GM20431 (cell line): ENCODE results near the gene RBM45.

Experiments
- in situ Hi-C: fragments of 300-500 bp; cut with MseI, MboI; formaldehyde crosslinking; loops from one replicate; pipeline ENCODE4 v1.15.0; 2020; ENCODE audit warnings: low sequenced_read_pairs; ENCODE audit not compliant: unreplicated experiment

The RBM45 gene

GRCh38 chr2:178101321-178102079, 10.7 kb upstream of the RBM45 start:
- in situ Hi-C loops = no loop called here

GRCh38 chr2:178105566-178105965, 6.7 kb upstream of the RBM45 start:
- in situ Hi-C loops = no loop called here

GRCh38 chr2:178106053-178106452, 6.2 kb upstream of the RBM45 start:
- in situ Hi-C loops = no loop called here

- in situ Hi-C loops = no loop called here
These were observed 4.1 kb upstream of the RBM45 start for GRCh38 chr2:178108176-178108575.

- in situ Hi-C loops = no loop called here
These were observed 2.4 kb upstream of the RBM45 start for GRCh38 chr2:178109813-178110212.

GRCh38 chr2:178110681-178111080, 1.6 kb upstream of the RBM45 start:
- in situ Hi-C loops = no loop called here

GRCh38 chr2:178111743-178112142, 494 bp upstream of the RBM45 start:
- in situ Hi-C loops = no loop called here

GRCh38 chr2:178114462-178114861, 2.2 kb downstream of the RBM45 start:
- in situ Hi-C loops = no loop called here

- in situ Hi-C loops = no loop called here
These were observed 3.0 kb downstream of the RBM45 start for GRCh38 chr2:178115271-178115670.

GRCh38 chr2:178117725-178118124, 5.5 kb downstream of the RBM45 start:
- in situ Hi-C loops = no loop called here

- in situ Hi-C loops = no loop called here
These were observed 7.1 kb downstream of the RBM45 start for GRCh38 chr2:178119179-178119922.

GRCh38 chr2:178123163-178123562, 10.9 kb downstream of the RBM45 start:
- in situ Hi-C loops = no loop called here

- in situ Hi-C loops = no loop called here
These were observed 12.9 kb downstream of the RBM45 start for GRCh38 chr2:178125125-178125524.

GRCh38 chr2:178125862-178126261, 13.6 kb downstream of the RBM45 start:
- in situ Hi-C loops = no loop called here

- in situ Hi-C loops = no loop called here
These were observed 16.8 kb downstream of the RBM45 start for GRCh38 chr2:178128836-178129630.

- in situ Hi-C loops = no loop called here
These were observed 24.2 kb downstream of the RBM45 start for GRCh38 chr2:178136321-178137025.

GRCh38 chr2:178142274-178143065, 30.2 kb downstream of the RBM45 start:
- in situ Hi-C loops = no loop called here

- in situ Hi-C loops = no loop called here
These were observed 31.2 kb downstream of the RBM45 start for GRCh38 chr2:178143481-178143880.

- in situ Hi-C loops = no loop called here
These were observed 39.8 kb downstream of the RBM45 start for GRCh38 chr2:178152033-178152432.
